K562 (cell line): ENCODE results near the gene R3HDM2. TPM values are rescaled to one million over a fixed set of nuclear protein-coding genes. Genes with fewer than 3 reads are reported as not detected.

ENCODE experiments used
- ATAC-seq: fragments of 200-7000 bp; cut with Tn5 transposase; 3 replicates; pipeline ENCODE4 v1.9.1; 2020; ENCODE audit warnings: moderate library complexity
- BruUV-seq: library from RNA; stranded (reverse); fragments of 400-500 nt; replicated peaks from 2 replicates; lab custom pipeline; 2021; lab: Mats Ljungman, UMichigan
- CTCF ChIA-PET: fragments of 300-600 bp; formaldehyde crosslinking; extraction: SDS; loops from one replicate; lab custom pipeline; 2021; ENCODE audit warnings: low intra/inter-chr PET ratio; lab: Yijun Ruan, JAX
- POLR2A ChIA-PET: fragments of 300-600, 350-650 bp; sonication (Branson Sonifier 250); formaldehyde crosslinking; extraction: SDS; loops from one replicate; lab custom pipeline; 2021; ENCODE audit warnings: antibody characterized with exemption, inconsistent platforms; lab: Yijun Ruan, JAX
- DNase-seq, 4 experiments: peaks; one replicate each; pipeline versions ENCODE4 v3.0.0 to v3.0.0-alpha.2; 2011 to 2018; ENCODE audit warnings: low spot score in 3 of 4, mixed read lengths in 3 of 4; ENCODE audit errors: extremely low read depth in 1 of 4
- FAIRE-seq: peaks from 2 replicates; lab custom pipeline; 2011; peaks lifted over from hg19 to GRCh38; lab: Jason Lieb, UNC
- H2AFZ ChIP-seq: 2 replicates; pipeline ENCODE4 v1.6.0; 2011; ENCODE audit warnings: low read depth, low read length, control low read depth, inconsistent platforms
- H3K27ac ChIP-seq: fragments of 200-600 bp; 3 replicates; pipeline ENCODE4 v1.8.0; 2011; ENCODE audit warnings: low read depth, mild to moderate bottlenecking, control low read depth, inconsistent platforms, low read length, moderate library complexity, mixed read lengths; ENCODE audit errors: extremely low read depth
- H3K27me3 ChIP-seq, 2 experiments: fragments of 300-600 bp in 1 of 2; 2 replicates in 1 of 2; 3 replicates in 1 of 2; pipeline versions ENCODE4 v1.6.0 to v1.8.0; 2011; ENCODE audit warnings: inconsistent platforms in 2 of 2, low read length in 2 of 2, mild to moderate bottlenecking in 1 of 2, mixed read lengths in 1 of 2, moderate library complexity in 1 of 2; ENCODE audit not compliant: control insufficient read depth in 2 of 2, insufficient read depth in 2 of 2
- H3K36me3 ChIP-seq: fragments of 300-600 bp; 3 replicates; pipeline ENCODE4 v1.8.0; 2011; ENCODE audit warnings: mild to moderate bottlenecking, low read length, inconsistent platforms; ENCODE audit not compliant: control insufficient read depth, insufficient read depth
- H3K4me1 ChIP-seq, 2 experiments: fragments of 200-600 bp in 1 of 2; replicated peaks in 1 of 2; 2 replicates in 1 of 2; 3 replicates in 1 of 2; pipeline versions ENCODE4 v1.5.1 to v1.8.0; 2011; ENCODE audit warnings: inconsistent platforms in 2 of 2, low read length in 2 of 2, mild to moderate bottlenecking in 1 of 2, mixed read lengths in 1 of 2, moderate library complexity in 1 of 2; ENCODE audit not compliant: control insufficient read depth in 2 of 2, insufficient read depth in 2 of 2
- H3K4me2 ChIP-seq: 2 replicates; pipeline ENCODE4 v1.6.1; 2011; ENCODE audit warnings: low read length, control low read depth, inconsistent platforms, mixed read lengths; ENCODE audit not compliant: insufficient read depth
- H3K4me3 ChIP-seq: fragments of 200-600 bp; sonication (generic), shearing (Covaris generic); 2 replicates; pipeline ENCODE4 v1.5.1; 2016; ENCODE audit warnings: control low read depth, inconsistent platforms
- H3K79me2 ChIP-seq: fragments of 200-600 bp; 3 replicates; pipeline ENCODE4 v1.8.0; 2011; ENCODE audit warnings: low read length, inconsistent platforms; ENCODE audit not compliant: control insufficient read depth, insufficient read depth
- H3K9ac ChIP-seq, 2 experiments: 2 replicates each; pipeline versions ENCODE4 v1.6.0 to v1.6.1; 2011; ENCODE audit warnings: low read depth in 2 of 2, low read length in 2 of 2, control low read depth in 1 of 2, inconsistent platforms in 1 of 2, mild to moderate bottlenecking in 1 of 2, mixed read lengths in 1 of 2; ENCODE audit not compliant: insufficient read depth in 1 of 2
- H3K9me1 ChIP-seq: one replicate; pipeline ENCODE4 v1.6.0; 2011; ENCODE audit warnings: inconsistent platforms, mild to moderate bottlenecking, low read length, moderate library complexity; ENCODE audit not compliant: control insufficient read depth, insufficient read depth
- H3K9me3 ChIP-seq: replicated peaks from 2 replicates; pipeline ENCODE4 v1.5.1; 2011; ENCODE audit warnings: low read depth, low read length, inconsistent platforms; ENCODE audit not compliant: control insufficient read depth, insufficient read depth
- H4K20me1 ChIP-seq: replicated peaks from 2 replicates; pipeline ENCODE4 v1.6.1; 2011; ENCODE audit warnings: low read length, inconsistent platforms, mixed read lengths; ENCODE audit not compliant: control insufficient read depth, insufficient read depth
- CBFA2T3 ChIP-seq: fragments of 450-650 bp; IDR thresholded peaks from 2 replicates; pipeline ENCODE4 v1.6.1; 2017
- CCNT2 ChIP-seq: IDR thresholded peaks from 2 replicates; pipeline ENCODE4 v1.6.1; 2011; ENCODE audit warnings: borderline replicate concordance, low read depth, mild to moderate bottlenecking, moderate library complexity, mixed read lengths, low read length; ENCODE audit not compliant: insufficient read length; ENCODE audit errors: extremely low read depth
- CHD2 ChIP-seq: IDR thresholded peaks from 2 replicates; pipeline ENCODE4 v1.6.1; 2011; ENCODE audit warnings: low read depth, low read length
- DACH1 ChIP-seq: fragments of 450-650 bp; IDR thresholded peaks from 2 replicates; pipeline ENCODE4 v1.6.1; 2018; ENCODE audit not compliant: partially characterized antibody
- FOXJ3 ChIP-seq: sonication (generic); formaldehyde crosslinking; IDR thresholded peaks from 2 replicates; pipeline ENCODE4 v1.4.0; 2020; ENCODE audit warnings: mild to moderate bottlenecking, missing genetic modification reagents
- LCOR ChIP-seq: sonication (generic); formaldehyde crosslinking; IDR thresholded peaks from 2 replicates; pipeline ENCODE4 v1.8.0; 2022; ENCODE audit warnings: mild to moderate bottlenecking, missing genetic modification reagents
- MAFG ChIP-seq: fragments of 450-650 bp; conservative IDR thresholded peaks from 2 replicates; pipeline ENCODE4 v1.6.1; 2016; ENCODE audit warnings: missing genetic modification characterization, missing compliant biosample characterization
- NCOR1 ChIP-seq: fragments of 450-650 bp; IDR thresholded peaks from 2 replicates; pipeline ENCODE4 v1.6.1; 2016; ENCODE audit warnings: mild to moderate bottlenecking, moderate library complexity
- POLR2AphosphoS2 ChIP-seq: IDR thresholded peaks from 2 replicates; pipeline ENCODE4 v1.6.1; 2012; ENCODE audit warnings: low read length, improper control_type of control experiment
- POLR3A ChIP-seq: IDR thresholded peaks from 2 replicates; pipeline ENCODE4 v1.6.1; 2011; ENCODE audit warnings: borderline replicate concordance, mild to moderate bottlenecking, moderate library complexity; ENCODE audit not compliant: insufficient read length, insufficient read depth; ENCODE audit errors: extremely low read depth
- PPARD ChIP-seq: fragments of 250-450 bp; sonication (Bioruptor Pico); IDR thresholded peaks from 2 replicates; pipeline ENCODE4 v1.8.0; 2022; ENCODE audit warnings: inconsistent platforms, mild to moderate bottlenecking, moderate library complexity
- RFX1 ChIP-seq: fragments of 450-650 bp; IDR thresholded peaks from 2 replicates; pipeline ENCODE4 v1.6.1; 2016; ENCODE audit warnings: mild to moderate bottlenecking, moderate library complexity
- STAG1 ChIP-seq: sonication (generic); formaldehyde crosslinking; IDR thresholded peaks from 2 replicates; pipeline ENCODE4 v1.5.0; 2020; ENCODE audit warnings: missing genetic modification reagents, borderline replicate concordance
- ZNF408 ChIP-seq: fragments of 250-450 bp; sonication (Bioruptor Pico); IDR thresholded peaks from 2 replicates; pipeline ENCODE4 v1.4.0; 2020; ENCODE audit warnings: low read depth, mild to moderate bottlenecking, moderate library complexity
- ZNF41 ChIP-seq: fragments of 250-450 bp; sonication (Bioruptor Pico); conservative IDR thresholded peaks from 2 replicates; pipeline ENCODE4 v1.4.0; 2020; ENCODE audit warnings: mild to moderate bottlenecking
- ZNF644 ChIP-seq: fragments of 200-800 bp; sonication (Bioruptor generic); IDR thresholded peaks from 2 replicates; pipeline ENCODE4 v1.6.1; 2016; ENCODE audit warnings: low read depth, missing genetic modification characterization, missing compliant biosample characterization
- ZZZ3 ChIP-seq: fragments of 450-650 bp; IDR thresholded peaks from 2 replicates; pipeline ENCODE4 v1.6.1; 2016; ENCODE audit warnings: antibody characterized with exemption, mild to moderate bottlenecking, moderate library complexity
- WGBS: fragments of 100-300 bp; shearing (Covaris generic); methylation state at CpG from one replicate; pipeline ENCODE4 v1.1.6; 2016; ENCODE audit warnings: low coverage, mixed read lengths; ENCODE audit not compliant: insufficient coverage; ENCODE audit errors: missing lambda C conversion rate; 5-methylcytosine and 5-hydroxymethylcytosine counted together
- in situ Hi-C: fragments of 300-500 bp; cut with MboI; formaldehyde crosslinking; loops from 4 replicates; pipeline ENCODE4 v1.15.0; 2018; ENCODE audit warnings: inconsistent platforms, mixed read lengths
- intact Hi-C: fragments of 100-400 bp; cut with micrococcal nuclease; formaldehyde crosslinking; loops from 2 replicates; pipeline ENCODE4 v1.14.2; 2022
- polyA plus RNA-seq, 8 experiments: library from polyadenylated mRNA; depleted of rRNA in 4 of 8; stranded (reverse) in 5 of 8; unstranded in 3 of 8; fragments of >200 nt; fragmentation: Nextera tagmentation in 2 of 8; fragmentation: Illumina TruSeq in 1 of 8; extraction: Ambion mirVana in 2 of 8; extraction: Trizol in 1 of 8; gene quantifications; 2 replicates each; pipeline versions ENCODE4 v1.2.1 to v1.2.3, GENCODE V29; 2011 to 2014; ENCODE audit warnings: inconsistent platforms in 1 of 8, missing spikeins in 1 of 8
- total RNA-seq, 7 experiments: library from RNA; depleted of rRNA in 6 of 7; stranded (reverse); fragments of >200 nt in 6 of 7; fragmentation: Illumina TruSeq in 2 of 7; extraction: Trizol in 2 of 7; gene quantifications; 2 replicates each; pipeline versions ENCODE4 v1.2.1 to v1.2.3, GENCODE V29; 2011 to 2021; ENCODE audit warnings: low replicate concordance in 1 of 7
- TF ChIP-seq, protein P1 (sequence below), 3 experiments: IDR thresholded peaks in 2 of 3; conservative IDR thresholded peaks in 1 of 3; 2 replicates each; pipeline ENCODE4 v1.5.1; 2011 to 2012; ENCODE audit warnings: low read length in 3 of 3, mild to moderate bottlenecking in 3 of 3, control low read depth in 2 of 3, improper control_type of control experiment in 1 of 3, inconsistent platforms in 1 of 3, low read depth in 1 of 3, mixed read lengths in 1 of 3, moderate library complexity in 1 of 3; ENCODE audit not compliant: insufficient read depth in 2 of 3

Gene R3HDM2
- total and polyA plus RNA-seq, 9 of the 15 experiments (the other 6 are each of a cell fraction or from before 2014, with no cell fraction given), result 3.3 to 18.8 (median 9.0) TPM

DNA sequence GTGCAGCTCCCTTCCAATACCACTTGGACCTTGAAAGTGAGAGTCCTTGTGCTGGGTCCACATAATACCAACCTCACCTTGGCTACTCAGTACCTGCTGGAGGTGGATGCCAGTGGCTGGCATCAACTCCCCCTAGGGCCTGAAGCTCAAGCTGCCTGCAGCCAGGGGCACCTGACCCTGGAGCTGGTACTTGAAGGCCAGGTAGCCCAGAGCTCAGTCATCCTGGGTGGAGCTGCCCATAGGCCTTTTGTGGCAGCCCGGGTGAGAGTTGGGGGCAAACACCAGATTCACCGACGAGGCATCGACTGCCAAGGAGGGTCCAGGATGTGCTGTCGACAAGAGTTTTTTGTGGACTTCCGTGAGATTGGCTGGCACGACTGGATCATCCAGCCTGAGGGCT, 18.5 kb upstream of the R3HDM2 start (continued):
- TF ChIP-seq POLR2AphosphoS2, result no peak

DNA sequence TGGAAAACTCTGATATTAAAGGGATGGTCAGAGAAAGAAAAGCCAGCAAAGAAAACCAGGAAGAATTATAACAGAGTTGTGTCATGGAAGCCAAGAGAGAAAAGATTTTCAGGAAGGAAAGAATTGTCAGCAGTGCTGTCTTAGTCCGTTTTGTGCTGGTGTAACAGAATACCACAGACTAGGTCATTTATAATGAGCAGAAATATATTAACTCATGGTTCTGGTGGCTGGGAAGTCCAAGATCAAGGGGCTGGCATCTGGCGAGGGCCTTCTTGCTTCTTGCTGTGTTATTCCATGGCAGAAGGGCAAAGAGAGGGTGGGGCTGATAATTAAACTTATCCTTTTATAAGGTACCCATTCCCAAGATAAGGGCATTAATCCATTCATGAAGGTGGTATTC, 17.8 kb upstream of the R3HDM2 start:
- Histone ChIP-seq H3K9me3 (no peaks in the 10 kb centered on the region), H3K4me1 (peaks cover 9 to 14% of the 10 kb centered on the region in 2 experiments), H3K4me2 (no peak overlapping the region), H2AFZ (no peak overlapping the region), H3K27me3 (no peaks in the 10 kb centered on the region), H3K79me2 (no peaks in the 10 kb centered on the region), H3K27ac (no peak overlapping the region), H3K9ac (no peak overlapping the region), H4K20me1 (no peaks in the 10 kb centered on the region), H3K9me1 (no peaks in the 10 kb centered on the region), H3K36me3 (no peaks in the 10 kb centered on the region), H3K4me3 (no peak overlapping the region)
- DNase-seq (no peak), ATAC-seq (no peak), FAIRE-seq (no peak)
- WGBS, result 51% methylated on average over 2 of the region's 2 CpGs
- POLR2A ChIA-PET, result interaction anchor here (0.6 kb wide), 1 partner anchor 69 kb away, joined by 3 read pairs; no protein-coding TSS in a partner anchor
- in situ Hi-C loops (no loop called here), intact Hi-C loops (no loop called here)
- TF ChIP-seq FOXJ3 (CRISPR knock-in tag), result no peak
- no peak for TF ChIP-seq ZNF644
- TF ChIP-seq ZNF41 (CRISPR knock-in tag), result no peak
- TF ChIP-seq, protein P1, sequence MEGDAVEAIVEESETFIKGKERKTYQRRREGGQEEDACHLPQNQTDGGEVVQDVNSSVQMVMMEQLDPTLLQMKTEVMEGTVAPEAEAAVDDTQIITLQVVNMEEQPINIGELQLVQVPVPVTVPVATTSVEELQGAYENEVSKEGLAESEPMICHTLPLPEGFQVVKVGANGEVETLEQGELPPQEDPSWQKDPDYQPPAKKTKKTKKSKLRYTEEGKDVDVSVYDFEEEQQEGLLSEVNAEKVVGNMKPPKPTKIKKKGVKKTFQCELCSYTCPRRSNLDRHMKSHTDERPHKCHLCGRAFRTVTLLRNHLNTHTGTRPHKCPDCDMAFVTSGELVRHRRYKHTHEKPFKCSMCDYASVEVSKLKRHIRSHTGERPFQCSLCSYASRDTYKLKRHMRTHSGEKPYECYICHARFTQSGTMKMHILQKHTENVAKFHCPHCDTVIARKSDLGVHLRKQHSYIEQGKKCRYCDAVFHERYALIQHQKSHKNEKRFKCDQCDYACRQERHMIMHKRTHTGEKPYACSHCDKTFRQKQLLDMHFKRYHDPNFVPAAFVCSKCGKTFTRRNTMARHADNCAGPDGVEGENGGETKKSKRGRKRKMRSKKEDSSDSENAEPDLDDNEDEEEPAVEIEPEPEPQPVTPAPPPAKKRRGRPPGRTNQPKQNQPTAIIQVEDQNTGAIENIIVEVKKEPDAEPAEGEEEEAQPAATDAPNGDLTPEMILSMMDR (IDR thresholded peaks at IDR 0.05 in 2 of 3, conservative IDR thresholded peaks at IDR 0.05 in 1 of 3; ENCODE audit: insufficient read depth in 2 of 3, low read depth in 1 of 3, low read length in 3 of 3), result no peak
- TF ChIP-seq CHD2, result no peak
- TF ChIP-seq MAFG (tag), result no peak
- TF ChIP-seq ZZZ3, result no peak
- no peak for TF ChIP-seq DACH1
- TF ChIP-seq CBFA2T3, result no peak
- TF ChIP-seq RFX1, result no peak
- TF ChIP-seq CCNT2, result no peak
- TF ChIP-seq NCOR1, result no peak
- no peak for TF ChIP-seq ZNF408 (CRISPR knock-in tag)
- TF ChIP-seq PPARD (CRISPR knock-in tag), result no peak
- TF ChIP-seq LCOR (CRISPR knock-in tag), result no peak
- TF ChIP-seq POLR3A, result no peak
- TF ChIP-seq STAG1, result no peak
- no TSS peak for BruUV-seq
- CTCF ChIA-PET, result no interaction called here
